Stimulated activated CD8-positive, alpha-beta memory T cell treated with anti-CD3 and anti-CD28 coated beads, Interleukin-4, amount 100 ng/mL, for 1 hour (primary cell): Measurements from ENCODE around the gene APBB1IP.
"Not testable (repeated sequence)": the region's sequence is repeated elsewhere in the genome, so short reads cannot be mapped to it uniquely, and the experiment has no call there.

Source experiments
- DNase-seq, 2 donors: peaks; one replicate each; pipeline ENCODE4 v3.0.0-alpha.2; 2020; ENCODE audit warnings: low read depth in 2 of 2, low spot score in 1 of 2

Gene APBB1IP

DNA sequence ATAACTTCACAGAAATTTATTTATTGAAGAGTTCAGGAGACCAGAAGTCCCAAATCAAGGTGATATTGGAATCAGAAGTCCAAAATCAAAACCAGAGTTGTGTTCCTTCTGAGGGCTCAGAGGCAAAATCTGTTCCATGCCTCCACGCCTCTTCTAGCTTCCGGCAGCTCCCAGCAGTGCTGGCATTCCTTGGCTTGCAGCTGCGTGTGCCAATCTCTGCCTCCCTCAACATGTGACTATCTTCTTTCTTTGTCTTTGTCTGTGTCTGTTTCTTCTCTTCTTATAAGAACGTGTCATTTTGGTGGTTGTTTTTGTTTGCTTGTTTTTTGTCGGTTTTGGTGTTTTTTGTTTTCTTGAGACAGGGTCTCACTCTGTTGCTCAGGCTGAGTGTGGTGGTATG, 116.1 kb downstream of the APBB1IP start:
- no peak for DNase-seq

DNA sequence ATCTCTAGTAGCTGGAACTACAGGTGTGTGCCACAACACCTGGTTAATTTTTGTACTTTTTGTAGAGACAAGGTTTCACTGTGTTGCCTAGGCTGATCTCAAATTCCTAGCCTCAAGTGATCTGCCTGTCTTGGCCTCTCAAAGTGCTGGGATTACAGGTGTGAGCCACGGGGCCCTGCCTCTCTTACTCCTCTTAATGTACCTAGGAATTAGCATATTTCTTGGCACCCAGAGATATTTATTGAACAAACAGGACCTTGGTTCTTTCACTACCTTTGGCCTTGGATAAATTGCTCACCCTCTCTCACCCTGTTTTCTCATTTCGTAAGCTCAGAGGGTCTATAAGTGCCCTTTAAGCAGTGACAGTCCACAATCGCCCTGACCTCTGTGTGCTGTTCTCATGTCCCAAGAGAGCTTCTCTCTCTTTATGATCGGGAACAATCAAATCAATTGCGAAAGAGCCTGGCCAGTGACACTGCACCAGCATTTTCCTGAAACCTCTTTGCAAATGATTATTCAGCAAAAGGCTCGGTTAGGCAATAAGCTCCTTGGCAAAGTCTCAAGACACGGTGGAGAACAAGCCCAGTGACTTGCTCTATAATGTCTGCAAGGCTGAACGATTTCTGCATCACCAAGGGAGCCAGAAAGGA, 117.7 kb downstream of the APBB1IP start:
- DNase-seq = no peak

GRCh38 chr10:26556748-26557640, 118.9 kb downstream of the APBB1IP start:
- peak in 1 of 2 donors; percentile 6 for DNase-seq

DNA sequence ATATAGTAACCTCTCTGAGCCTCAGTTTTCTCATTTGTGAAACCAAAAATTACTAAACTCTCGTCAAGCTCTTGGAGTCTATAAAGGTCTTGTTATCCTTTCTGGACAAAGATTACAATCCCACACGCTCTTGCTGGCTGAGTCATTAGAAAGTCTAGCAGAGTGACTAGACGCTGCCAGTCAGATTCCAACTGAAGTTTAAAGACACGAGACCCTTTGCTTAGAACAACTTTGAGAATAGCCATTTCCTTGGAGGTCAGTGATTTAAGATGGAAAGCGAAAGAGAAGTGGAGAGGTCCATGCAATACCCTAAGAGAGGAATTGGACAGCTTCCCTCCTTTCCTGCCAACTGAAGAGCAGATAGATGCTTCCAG, 119.5 kb downstream of the APBB1IP start:
- DNase-seq = no peak

GRCh38 chr10:26566525-26567350, 128.6 kb downstream of the APBB1IP start:
- no peak for DNase-seq

DNA sequence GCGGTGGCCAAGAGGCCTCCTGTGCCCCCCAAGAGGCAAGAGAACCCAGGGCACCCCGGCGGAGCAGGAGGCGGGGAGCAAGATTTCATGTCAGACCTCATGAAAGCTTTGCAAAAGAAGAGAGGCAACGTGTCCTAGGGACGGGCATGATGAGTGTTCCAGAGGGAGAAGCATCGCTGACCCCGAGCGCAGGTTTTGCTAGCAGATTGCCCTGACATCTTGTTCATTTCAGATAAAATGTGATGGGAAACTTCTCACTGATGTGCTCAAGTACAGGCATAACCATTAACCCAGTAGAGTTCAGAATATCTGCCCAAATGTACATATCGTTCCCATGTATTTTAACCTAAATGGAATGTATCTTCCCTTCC, 129.2 kb downstream of the APBB1IP start:
- no peak for DNase-seq

- DNase-seq = no peak
Observed at GRCh38 chr10:26571655-26572054, 133.5 kb downstream of the APBB1IP start.

DNA sequence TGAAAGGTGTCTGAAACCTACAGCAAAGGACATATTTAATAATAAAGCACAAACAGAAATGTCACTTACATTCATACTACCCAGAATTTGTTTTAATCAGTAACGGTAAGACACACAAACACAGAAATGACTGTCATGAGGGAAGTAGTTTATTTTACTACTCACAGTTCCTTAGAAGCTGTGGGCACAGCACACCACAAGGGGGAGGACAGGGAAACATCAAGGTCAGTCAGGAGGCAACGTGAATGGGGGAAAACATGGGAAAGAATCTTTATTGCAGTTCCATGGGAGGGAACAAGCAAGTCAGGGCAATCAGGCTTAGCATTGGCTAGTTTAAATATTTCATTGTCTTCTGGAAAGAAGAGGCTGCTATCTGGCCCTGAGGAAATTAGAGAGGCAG, 135.5 kb downstream of the APBB1IP start:
- no peak for DNase-seq

- no peak for DNase-seq
Observed at GRCh38 chr10:26574783-26575182, 136.6 kb downstream of the APBB1IP start.

GRCh38 chr10:26578371-26578770, 140.2 kb downstream of the APBB1IP start:
- not testable (repeated sequence) for DNase-seq

- no peak for DNase-seq
Observed at GRCh38 chr10:26579256-26580063, 141.3 kb downstream of the APBB1IP start.

DNA sequence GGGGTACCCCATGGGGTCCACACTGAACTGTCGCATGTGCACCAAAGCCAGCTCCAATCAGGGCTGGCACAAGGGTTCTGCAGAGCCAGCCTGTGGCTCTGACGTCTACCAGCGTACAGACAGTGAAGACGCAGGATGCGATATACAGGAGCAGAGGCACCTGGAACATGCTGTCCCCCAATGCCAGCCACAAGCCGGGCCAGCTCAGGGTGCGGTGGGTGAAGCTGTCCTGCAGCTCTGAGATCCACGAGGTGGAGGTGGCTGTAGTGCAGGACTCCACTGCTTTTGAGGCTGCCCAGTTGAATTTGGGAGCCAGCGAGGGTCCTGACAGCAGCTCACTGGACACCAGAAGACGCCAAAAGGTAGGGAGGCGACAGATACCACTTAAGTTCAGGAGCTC, 148.1 kb downstream of the APBB1IP start:
- no peak for DNase-seq

DNA sequence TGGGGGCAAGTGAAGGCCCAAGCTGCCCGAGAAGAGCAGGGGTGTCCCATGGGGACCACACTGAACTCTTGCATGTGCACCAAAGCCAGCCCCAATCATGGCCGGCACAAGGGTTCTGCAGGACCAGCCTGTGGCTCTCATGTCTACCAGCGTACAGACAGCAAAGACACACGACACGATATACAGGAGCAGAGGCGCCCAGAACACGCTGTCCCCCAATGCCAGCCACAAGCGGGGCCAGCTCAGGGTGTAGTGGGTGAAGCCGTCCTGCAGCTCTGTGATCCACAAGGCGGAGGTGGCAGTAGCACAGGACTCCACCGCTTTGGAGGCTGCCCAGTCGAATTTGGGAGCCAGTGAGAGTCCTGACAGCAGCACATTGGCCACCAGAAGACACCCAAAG, 150.5 kb downstream of the APBB1IP start:
- DNase-seq = no peak

DNA sequence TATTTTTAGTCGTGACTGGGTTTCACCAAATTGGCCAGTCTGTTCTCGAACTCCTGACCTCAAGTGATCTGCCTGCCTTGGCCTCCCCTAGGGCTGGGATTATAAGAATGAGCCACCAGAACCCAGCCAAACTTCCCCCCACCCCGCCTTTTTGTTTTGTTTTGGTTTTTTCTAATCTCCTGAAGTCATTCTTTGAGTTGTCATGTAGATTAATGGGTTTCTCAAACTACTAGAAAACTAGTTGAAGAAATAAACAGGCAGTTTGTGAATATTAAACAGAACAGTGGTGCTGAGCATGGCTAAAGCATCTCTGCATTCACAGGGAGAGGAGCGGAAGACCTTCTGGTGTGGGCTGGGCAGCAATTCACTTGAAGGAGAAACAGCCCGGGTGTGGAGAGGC, 151.7 kb downstream of the APBB1IP start:
- DNase-seq = not testable (repeated sequence)

DNA sequence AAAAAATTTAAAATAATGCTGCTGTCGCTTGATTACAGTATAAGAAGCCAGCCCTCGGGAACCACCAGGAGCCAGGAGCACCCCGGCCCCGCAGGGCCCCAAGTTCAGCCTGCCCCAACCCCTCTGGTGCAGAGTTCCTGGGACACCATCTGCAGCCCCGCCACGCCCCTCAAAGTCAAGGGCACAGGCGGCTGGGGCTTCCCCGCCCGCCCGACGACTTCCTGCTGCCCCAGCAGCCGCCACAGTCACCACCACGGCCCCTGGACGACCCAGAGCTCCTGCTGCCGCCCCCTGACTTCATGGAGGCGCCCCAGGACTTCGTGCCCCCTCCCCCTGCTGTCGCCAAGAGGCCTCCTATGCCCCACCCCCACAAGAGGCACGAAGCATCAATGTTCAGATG, 155.8 kb downstream of the APBB1IP start:
- no peak for DNase-seq

- not testable (repeated sequence) for DNase-seq
Observed at GRCh38 chr10:26603283-26603682, 165.1 kb downstream of the APBB1IP start.

GRCh38 chr10:26604320-26605093, 166.4 kb downstream of the APBB1IP start:
- DNase-seq = not testable (repeated sequence)

DNA sequence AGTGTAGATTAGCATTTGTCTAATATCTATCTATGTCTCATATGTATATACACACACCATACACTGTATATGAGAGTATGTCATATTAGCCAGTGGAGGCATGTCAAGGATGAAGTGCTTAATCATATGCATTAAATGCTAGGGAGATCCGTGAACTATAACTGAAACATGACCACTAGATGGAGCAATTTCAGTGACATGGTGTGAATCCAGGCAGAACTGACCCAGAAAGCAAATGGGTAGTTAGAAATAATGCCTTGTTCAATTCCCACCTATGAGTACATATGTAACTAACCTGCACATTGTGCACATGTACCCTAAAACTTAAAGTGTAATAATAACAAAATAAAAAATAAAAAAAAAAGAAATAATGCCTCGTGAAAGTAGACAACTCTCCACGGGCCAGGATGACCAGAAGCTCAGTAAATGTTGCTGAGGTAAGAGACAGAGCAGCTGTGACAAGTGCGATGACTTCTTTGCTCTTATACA, 168.3 kb downstream of the APBB1IP start:
- not testable (repeated sequence) for DNase-seq

DNA sequence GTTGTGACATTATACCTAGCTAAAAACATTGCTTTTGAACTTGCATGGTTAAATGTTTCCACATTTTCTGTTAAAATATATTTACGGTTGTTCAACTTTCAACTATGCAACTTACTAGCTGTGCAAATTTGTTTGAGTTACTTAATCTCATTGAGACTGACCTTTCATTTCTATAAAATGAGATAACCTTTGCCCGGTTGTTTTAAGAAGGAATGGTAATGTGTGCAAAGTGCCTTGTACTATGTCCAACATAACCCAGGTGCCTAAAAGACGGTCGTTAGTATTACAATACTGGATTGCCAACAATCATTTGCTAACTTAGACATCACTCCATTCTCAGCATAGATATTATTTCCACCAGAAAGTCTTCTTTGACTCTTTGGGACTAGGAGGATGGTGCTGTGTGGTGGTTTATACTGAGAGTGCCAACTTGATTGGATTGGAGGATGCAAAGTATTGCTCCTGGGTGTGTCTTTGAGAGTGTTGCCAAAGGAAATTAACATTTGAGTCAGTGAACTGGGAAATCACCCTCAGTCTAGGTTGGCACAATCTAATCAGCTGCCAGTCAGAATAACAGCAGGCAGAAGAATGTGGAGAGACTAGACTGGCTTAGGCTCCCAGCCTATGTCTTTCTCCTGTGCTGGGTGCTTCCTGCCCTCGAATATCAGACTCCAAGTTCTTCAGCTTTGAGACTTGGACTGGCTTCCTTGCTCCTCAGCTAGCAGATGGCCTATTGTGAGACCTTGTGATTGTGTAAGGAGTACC, 174.2 kb downstream of the APBB1IP start:
- no peak for DNase-seq
